Esophagus (tissue), 2 donors: ENCODE measurements around the gene CTNNBIP1. TPM values are rescaled to one million over a fixed set of nuclear protein-coding genes. Genes with fewer than 3 reads are reported as not detected.

ENCODE experiments used
- H3K27ac ChIP-seq, 2 donors: one replicate each; pipeline ENCODE4 v1.5.1; 2013; ENCODE audit warnings: low read depth in 2 of 2, mild to moderate bottlenecking in 2 of 2, inconsistent platforms in 1 of 2, low read length in 1 of 2, moderate library complexity in 1 of 2
- H3K27me3 ChIP-seq, 2 donors: one replicate each; pipeline ENCODE4 v1.6.1; 2013; ENCODE audit warnings: low read length in 2 of 2, control low read depth in 1 of 2, mild to moderate bottlenecking in 1 of 2; ENCODE audit not compliant: insufficient read depth in 2 of 2, control insufficient read depth in 1 of 2
- H3K36me3 ChIP-seq, 2 donors: one replicate each; pipeline ENCODE4 v1.6.1; 2013; ENCODE audit warnings: low read length in 1 of 2; ENCODE audit not compliant: control insufficient read depth in 2 of 2, insufficient read depth in 2 of 2
- H3K4me1 ChIP-seq, 2 donors: one replicate each; pipeline ENCODE4 v1.6.1; 2013; ENCODE audit warnings: low read length in 1 of 2; ENCODE audit not compliant: control insufficient read depth in 2 of 2, insufficient read depth in 2 of 2
- H3K4me3 ChIP-seq, 2 donors: one replicate each; pipeline ENCODE4 v1.5.1; 2013; ENCODE audit warnings: low read length in 2 of 2, mild to moderate bottlenecking in 2 of 2, low read depth in 1 of 2, moderate library complexity in 1 of 2
- H3K9me3 ChIP-seq, 2 donors: one replicate each; pipeline ENCODE4 v1.6.1; 2013; ENCODE audit warnings: mild to moderate bottlenecking in 2 of 2, low read depth in 1 of 2, low read length in 1 of 2, moderate library complexity in 1 of 2; ENCODE audit not compliant: control insufficient read depth in 2 of 2, insufficient read depth in 1 of 2
- WGBS, 2 donors: extraction: QIAGEN DNeasy Blood & Tissue Kit; methylation state at CpG; one replicate each; pipeline ENCODE4 v1.1.7; 2013; 5-methylcytosine and 5-hydroxymethylcytosine counted together
- polyA plus RNA-seq, 2 donors: library from polyadenylated mRNA; stranded (reverse); fragments of 200-250 nt; gene quantifications; one replicate each; pipeline ENCODE4 v1.2.3, GENCODE V29; 2013
- donor health status: healthy with polysubstance abuse.
- donor health status: Bipolar disorder and iron deficiency.

CTNNBIP1 gene
- polyA plus RNA-seq, 2 donors: 173 to 242 TPM

GRCh38 chr1:9852004-9852403, 58.1 kb downstream of the CTNNBIP1 start:
- Histone ChIP-seq H3K27me3 (no peaks in the 10 kb centered on the region), H3K4me1 (no peaks in the 10 kb centered on the region), H3K4me3 (no peak overlapping the region), H3K36me3 (peaks cover 11 to 22% of the 10 kb centered on the region in 2 donors), H3K9me3 (no peaks in the 10 kb centered on the region), H3K27ac (no peak overlapping the region)
- 89 to 92% methylated on average over 8 of the region's 8 CpGs for WGBS, 2 donors

- WGBS, 2 donors: 63 to 77% methylated on average over 18 of the region's 18 CpGs
- Histone ChIP-seq H3K4me3 (no peak overlapping the region), H3K27ac (no peak overlapping the region), H3K36me3 (peaks cover 11 to 24% of the 10 kb centered on the region in 2 donors), H3K27me3 (no peaks in the 10 kb centered on the region), H3K4me1 (no peaks in the 10 kb centered on the region), H3K9me3 (no peaks in the 10 kb centered on the region)
These were observed 59.5 kb downstream of the CTNNBIP1 start for GRCh38 chr1:9850442-9851162.

GRCh38 chr1:9849691-9850441, 60.2 kb downstream of the CTNNBIP1 start:
- H3K36me3 ChIP-seq: peaks cover 11 to 24% of the 10 kb centered on the region in 2 donors
- H3K9me3 ChIP-seq: no peaks in the 10 kb centered on the region
- no peak overlapping the region for H3K4me3 ChIP-seq
- WGBS, 2 donors: 74 to 81% methylated on average over 20 of the region's 20 CpGs
- no peak overlapping the region for H3K27ac ChIP-seq
- no peaks in the 10 kb centered on the region for H3K4me1 ChIP-seq
- no peaks in the 10 kb centered on the region for H3K27me3 ChIP-seq

- Histone ChIP-seq H3K4me3 (no peak overlapping the region), H3K9me3 (no peaks in the 10 kb centered on the region), H3K27me3 (no peaks in the 10 kb centered on the region), H3K4me1 (peaks cover 2 to 8% of the 10 kb centered on the region in 2 donors), H3K27ac (no peak overlapping the region), H3K36me3 (peaks cover 11 to 19% of the 10 kb centered on the region in 2 donors)
- WGBS, 2 donors: 68 to 72% methylated on average over 8 of the region's 8 CpGs
These were observed 62.0 kb downstream of the CTNNBIP1 start for GRCh38 chr1:9848022-9848421.

GRCh38 chr1:9847269-9847668, 62.8 kb downstream of the CTNNBIP1 start:
- Histone ChIP-seq H3K27me3 (no peaks in the 10 kb centered on the region), H3K27ac (no peak overlapping the region), H3K9me3 (no peaks in the 10 kb centered on the region), H3K36me3 (peaks cover 11 to 18% of the 10 kb centered on the region in 2 donors), H3K4me3 (no peak overlapping the region), H3K4me1 (peaks cover 8 to 16% of the 10 kb centered on the region in 2 donors)
- 90 to 92% methylated on average over 2 of the region's 2 CpGs for WGBS, 2 donors

GRCh38 chr1:9846611-9847171, 63.4 kb downstream of the CTNNBIP1 start:
- WGBS, 2 donors: 87% methylated on average over 17 of the region's 17 CpGs
- no peaks in the 10 kb centered on the region for H3K9me3 ChIP-seq
- H3K36me3 ChIP-seq: peaks cover 11 to 14% of the 10 kb centered on the region in 2 donors
- H3K4me3 ChIP-seq: no peak overlapping the region
- H3K4me1 ChIP-seq: peaks cover 9 to 17% of the 10 kb centered on the region in 2 donors
- H3K27ac ChIP-seq: no peak overlapping the region
- no peaks in the 10 kb centered on the region for H3K27me3 ChIP-seq

- Histone ChIP-seq H3K4me3 (no peak overlapping the region), H3K36me3 (peaks cover 11 to 12% of the 10 kb centered on the region in 2 donors), H3K9me3 (peaks cover 0 to 3% of the 10 kb centered on the region in 2 donors), H3K27ac (no peak overlapping the region), H3K27me3 (no peaks in the 10 kb centered on the region), H3K4me1 (peaks cover 9 to 17% of the 10 kb centered on the region in 2 donors)
- 59 to 62% methylated on average over 9 of the region's 9 CpGs for WGBS, 2 donors
These were observed 64.2 kb downstream of the CTNNBIP1 start for GRCh38 chr1:9845914-9846313.

- H3K4me1 ChIP-seq: peaks cover 9 to 17% of the 10 kb centered on the region in 2 donors
- no peaks in the 10 kb centered on the region for H3K27me3 ChIP-seq
- H3K36me3 ChIP-seq: peaks cover 8 to 11% of the 10 kb centered on the region in 2 donors
- H3K4me3 ChIP-seq: no peak overlapping the region
- 77 to 87% methylated on average over 7 of the region's 7 CpGs for WGBS, 2 donors
- no peak overlapping the region for H3K27ac ChIP-seq
- H3K9me3 ChIP-seq: peaks cover 0 to 3% of the 10 kb centered on the region in 2 donors
These were observed 65.3 kb downstream of the CTNNBIP1 start for GRCh38 chr1:9844756-9845155.

GRCh38 chr1:9844106-9844505, 66.0 kb downstream of the CTNNBIP1 start:
- H3K4me1 ChIP-seq: peaks cover 9 to 18% of the 10 kb centered on the region in 2 donors
- peaks cover 0 to 3% of the 10 kb centered on the region in 2 donors for H3K9me3 ChIP-seq
- H3K36me3 ChIP-seq: peaks cover 2 to 9% of the 10 kb centered on the region in 2 donors
- 28 to 40% methylated on average over 11 to 12 of the region's 12 CpGs for WGBS, 2 donors
- H3K4me3 ChIP-seq: no peak overlapping the region
- no peaks in the 10 kb centered on the region for H3K27me3 ChIP-seq
- no peak overlapping the region for H3K27ac ChIP-seq
